Subcutaneous adipose tissue (tissue), 4 donors: ENCODE measurements around the gene TUBA1C. TPM values are rescaled to one million over a fixed set of nuclear protein-coding genes. Genes with fewer than 3 reads are reported as not detected.

Source experiments
- CTCF ChIP-seq: fragments of 450-650 bp; IDR thresholded peaks from one replicate; pipeline ENCODE4 v1.5.1; 2016; ENCODE audit warnings: low read depth, mild to moderate bottlenecking, control low read depth, antibody characterized with exemption, moderate library complexity
- total RNA-seq, 4 donors: library from RNA; depleted of rRNA; stranded (reverse); fragments of >200 nt; gene quantifications; one replicate each; pipeline ENCODE4 v1.1.0, GENCODE V29; 2016

The TUBA1C gene
- total RNA-seq, 4 donors from 2014 or later: 65.9 to 177 (median 107) TPM

- TF ChIP-seq CTCF: no peak
Measured at GRCh38 chr12:49283541-49284429, 18.9 kb downstream of the TUBA1C start.

GRCh38 chr12:49284672-49285071 lies 19.8 kb downstream of the TUBA1C start:
- no peak for TF ChIP-seq CTCF

GRCh38 chr12:49287876-49288275 lies 23.0 kb downstream of the TUBA1C start:
- no peak for TF ChIP-seq CTCF

GRCh38 chr12:49288412-49288853 lies 23.6 kb downstream of the TUBA1C start:
- TF ChIP-seq CTCF: no peak

- TF ChIP-seq CTCF: no peak
Measured at GRCh38 chr12:49288922-49289555, 24.2 kb downstream of the TUBA1C start.

GRCh38 chr12:49292729-49293055 lies 27.8 kb downstream of the TUBA1C start:
- TF ChIP-seq CTCF: no peak
